DOHH2 (cell line): ENCODE results near the gene CXorf58.
"Not testable (repeated sequence)": the region's sequence is repeated elsewhere in the genome, so short reads cannot be mapped to it uniquely, and the experiment has no call there.

ENCODE experiments used
- EZH2phosphoT487 ChIP-seq: fragments of 200-600 bp; sonication (generic); IDR thresholded peaks from 2 replicates; pipeline ENCODE4 v1.6.1; 2017; ENCODE audit warnings: borderline replicate concordance, mild to moderate bottlenecking, antibody characterized with exemption, low read length, moderate library complexity, mixed read lengths
- TF ChIP-seq, protein P1 (sequence below): fragments of 200-600 bp; sonication (generic); IDR thresholded peaks from one replicate; pipeline ENCODE4 v1.5.1; 2014; ENCODE audit warnings: antibody characterized with exemption, mild to moderate bottlenecking, low read depth, low read length; ENCODE audit not compliant: poor library complexity, severe bottlenecking

GRCh38 chrX:23896539-23896938, 11.3 kb upstream of the CXorf58 start:
- TF ChIP-seq, protein P1, sequence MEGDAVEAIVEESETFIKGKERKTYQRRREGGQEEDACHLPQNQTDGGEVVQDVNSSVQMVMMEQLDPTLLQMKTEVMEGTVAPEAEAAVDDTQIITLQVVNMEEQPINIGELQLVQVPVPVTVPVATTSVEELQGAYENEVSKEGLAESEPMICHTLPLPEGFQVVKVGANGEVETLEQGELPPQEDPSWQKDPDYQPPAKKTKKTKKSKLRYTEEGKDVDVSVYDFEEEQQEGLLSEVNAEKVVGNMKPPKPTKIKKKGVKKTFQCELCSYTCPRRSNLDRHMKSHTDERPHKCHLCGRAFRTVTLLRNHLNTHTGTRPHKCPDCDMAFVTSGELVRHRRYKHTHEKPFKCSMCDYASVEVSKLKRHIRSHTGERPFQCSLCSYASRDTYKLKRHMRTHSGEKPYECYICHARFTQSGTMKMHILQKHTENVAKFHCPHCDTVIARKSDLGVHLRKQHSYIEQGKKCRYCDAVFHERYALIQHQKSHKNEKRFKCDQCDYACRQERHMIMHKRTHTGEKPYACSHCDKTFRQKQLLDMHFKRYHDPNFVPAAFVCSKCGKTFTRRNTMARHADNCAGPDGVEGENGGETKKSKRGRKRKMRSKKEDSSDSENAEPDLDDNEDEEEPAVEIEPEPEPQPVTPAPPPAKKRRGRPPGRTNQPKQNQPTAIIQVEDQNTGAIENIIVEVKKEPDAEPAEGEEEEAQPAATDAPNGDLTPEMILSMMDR: not testable (repeated sequence)
- not testable (repeated sequence) for TF ChIP-seq EZH2phosphoT487
